Adrenal gland (tissue), 5 donors: ENCODE measurements around the gene RIBC1.

Experiments used
- POLR2A ChIP-seq, 2 donors: fragments of 450-650 bp; IDR thresholded peaks; one replicate each; pipeline ENCODE4 v1.6.1; 2017; ENCODE audit warnings: antibody characterized with exemption in 2 of 2, mild to moderate bottlenecking in 2 of 2, moderate library complexity in 1 of 2
- TF ChIP-seq, protein P1 (sequence below), 6 experiments: fragments of 450-650 bp in 4 of 6; fragments of 200-600 bp in 2 of 6; sonication (generic) in 1 of 6; IDR thresholded peaks; 1 replicate in 5 of 6; 2 replicates in 1 of 6; pipeline versions ENCODE4 v1.5.1 to v1.8.0; 2016 to 2021; ENCODE audit warnings: antibody characterized with exemption in 6 of 6, mild to moderate bottlenecking in 2 of 6, moderate library complexity in 1 of 6
- donor health status: DM: no; HTN: no; CAD: no.

DNA sequence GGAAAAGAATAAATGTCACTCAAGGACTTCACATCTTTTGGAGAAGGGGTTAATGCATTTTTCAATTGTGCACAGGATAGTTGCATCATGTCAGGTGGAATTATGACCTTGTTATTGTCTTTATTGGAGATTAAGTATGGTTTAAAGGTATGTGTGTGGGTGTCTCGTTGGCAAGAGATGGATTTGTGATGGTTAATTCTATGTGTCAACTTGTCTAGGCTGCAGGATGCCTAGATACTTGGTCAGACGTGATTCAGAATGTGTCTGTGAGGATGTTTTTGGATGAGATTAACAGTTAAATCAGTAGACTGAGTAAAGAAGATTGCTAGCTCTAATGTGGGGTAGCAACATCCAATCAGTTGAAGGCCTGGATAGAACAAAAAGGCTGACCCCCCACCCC lies 53.7 kb downstream of the RIBC1 start:
- TF ChIP-seq, protein P1, sequence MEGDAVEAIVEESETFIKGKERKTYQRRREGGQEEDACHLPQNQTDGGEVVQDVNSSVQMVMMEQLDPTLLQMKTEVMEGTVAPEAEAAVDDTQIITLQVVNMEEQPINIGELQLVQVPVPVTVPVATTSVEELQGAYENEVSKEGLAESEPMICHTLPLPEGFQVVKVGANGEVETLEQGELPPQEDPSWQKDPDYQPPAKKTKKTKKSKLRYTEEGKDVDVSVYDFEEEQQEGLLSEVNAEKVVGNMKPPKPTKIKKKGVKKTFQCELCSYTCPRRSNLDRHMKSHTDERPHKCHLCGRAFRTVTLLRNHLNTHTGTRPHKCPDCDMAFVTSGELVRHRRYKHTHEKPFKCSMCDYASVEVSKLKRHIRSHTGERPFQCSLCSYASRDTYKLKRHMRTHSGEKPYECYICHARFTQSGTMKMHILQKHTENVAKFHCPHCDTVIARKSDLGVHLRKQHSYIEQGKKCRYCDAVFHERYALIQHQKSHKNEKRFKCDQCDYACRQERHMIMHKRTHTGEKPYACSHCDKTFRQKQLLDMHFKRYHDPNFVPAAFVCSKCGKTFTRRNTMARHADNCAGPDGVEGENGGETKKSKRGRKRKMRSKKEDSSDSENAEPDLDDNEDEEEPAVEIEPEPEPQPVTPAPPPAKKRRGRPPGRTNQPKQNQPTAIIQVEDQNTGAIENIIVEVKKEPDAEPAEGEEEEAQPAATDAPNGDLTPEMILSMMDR (IDR thresholded peaks at IDR 0.05): no peak
- no peak for TF ChIP-seq POLR2A (IDR thresholded peaks at IDR 0.05)
